WTC11 (cell line): ENCODE data around the gene FAM161A.

Experiments
- ATF2 ChIP-seq: sonication (generic); formaldehyde crosslinking; IDR thresholded peaks from 2 replicates; pipeline ENCODE4 v1.8.1; 2022; ENCODE audit warnings: low read depth, missing genetic modification reagents, borderline replicate concordance
- CREB1 ChIP-seq: sonication (generic); formaldehyde crosslinking; IDR thresholded peaks from 2 replicates; pipeline ENCODE4 v1.8.0; 2023; ENCODE audit warnings: mild to moderate bottlenecking, missing genetic modification reagents
- CTCF ChIP-seq: fragments of 200-600 bp; IDR thresholded peaks from 2 replicates; pipeline ENCODE4 v1.8.0; 2022; ENCODE audit warnings: antibody characterized with exemption
- IRF1 ChIP-seq: sonication (generic); formaldehyde crosslinking; IDR thresholded peaks from 2 replicates; pipeline ENCODE4 v1.8.0; 2023; ENCODE audit warnings: missing genetic modification reagents
- IRF2 ChIP-seq: sonication (generic); formaldehyde crosslinking; IDR thresholded peaks from 2 replicates; pipeline ENCODE4 v1.8.0; 2022; ENCODE audit warnings: low read depth, missing genetic modification reagents, borderline replicate concordance
- NFE2L1 ChIP-seq: sonication (generic); formaldehyde crosslinking; IDR thresholded peaks from 2 replicates; pipeline ENCODE4 v1.8.1; 2023; ENCODE audit warnings: missing genetic modification reagents
- NR2C2 ChIP-seq: sonication (generic); formaldehyde crosslinking; IDR thresholded peaks from 2 replicates; pipeline ENCODE4 v1.8.0; 2022; ENCODE audit warnings: mild to moderate bottlenecking, missing genetic modification reagents

- no peak for TF ChIP-seq CTCF
- no peak for TF ChIP-seq IRF2 (CRISPR knock-in tag)
- no peak for TF ChIP-seq ATF2 (CRISPR knock-in tag)
- no peak for TF ChIP-seq NFE2L1 (CRISPR knock-in tag)
- TF ChIP-seq IRF1 (CRISPR knock-in tag): no peak
- no peak for TF ChIP-seq NR2C2 (CRISPR knock-in tag)
- no peak for TF ChIP-seq CREB1 (CRISPR knock-in tag)
Observed at GRCh38 chr2:61885896-61886603, 32.2 kb upstream of the FAM161A start.
